Right cardiac atrium (tissue), 5 donors: ENCODE data around the gene SLC12A7. TPM values are rescaled to one million over a fixed set of nuclear protein-coding genes. Genes with fewer than 3 reads are reported as not detected.
"Not testable (repeated sequence)": the region's sequence is repeated elsewhere in the genome, so short reads cannot be mapped to it uniquely, and the experiment has no call there.

Source experiments
- ATAC-seq, 2 donors: fragments of 200-7000 bp; cut with Tn5 transposase; one replicate each; pipeline versions ENCODE4 v1.8.0 to v1.9.1; 2020; ENCODE audit warnings: moderate library complexity in 2 of 2, mild to moderate bottlenecking in 1 of 2
- DNase-seq, 3 donors: peaks; one replicate each; pipeline ENCODE4 v3.0.0-alpha.2; 2020
- H3K27ac ChIP-seq: one replicate; pipeline ENCODE4 v1.5.1; 2013; ENCODE audit warnings: mild to moderate bottlenecking, low read length, control low read depth, moderate library complexity
- H3K27me3 ChIP-seq: one replicate; pipeline ENCODE4 v1.6.1; 2013; ENCODE audit not compliant: control insufficient read depth, insufficient read depth
- H3K4me1 ChIP-seq: one replicate; pipeline ENCODE4 v1.6.1; 2013; ENCODE audit warnings: low read length; ENCODE audit not compliant: control insufficient read depth, insufficient read depth
- H3K4me3 ChIP-seq: one replicate; pipeline ENCODE4 v1.5.1; 2013; ENCODE audit warnings: low read length, control low read depth
- H3K9me3 ChIP-seq: one replicate; pipeline ENCODE4 v1.6.1; 2013; ENCODE audit warnings: low read length; ENCODE audit not compliant: control insufficient read depth
- WGBS: extraction: QIAGEN DNeasy Blood & Tissue Kit; methylation state at CpG from one replicate; pipeline ENCODE4 v1.1.7; 2013; 5-methylcytosine and 5-hydroxymethylcytosine counted together
- intact Hi-C, 4 donors: fragments of 100-400 bp; cut with DNase I; formaldehyde crosslinking; loops; one replicate each; pipeline versions ENCODE4 v1.11.0 to v1.14.0; 2022 to 2023
- polyA plus RNA-seq: library from polyadenylated mRNA; stranded (reverse); fragments of 200-250 nt; gene quantifications from one replicate; pipeline ENCODE4 v1.2.3, GENCODE V29; 2013
- total RNA-seq, 4 donors: library from RNA; stranded (reverse); fragmentation: NEBNext Ultra II Directional; extraction: Animal tissue kit (Norgen Biotek cat#: 25700); gene quantifications; one replicate each; pipeline ENCODE4 v1.2.1, GENCODE V29; 2021
- donor health status: healthy with polysubstance abuse.
- donor health status: DM: no; HTN: yes; CAD: no.
- donor health status: DM: no; HTN: no; CAD: no.
- donor health status: DM: no; HTN: yes; CAD: no; lungs with severe emphysema.
- donor health status: DM: yes; HTN: yes; CAD: no.

Gene SLC12A7
- total and polyA plus RNA-seq, 5 donors: 28.5 to 80.5 (median 58.5) TPM

GRCh38 chr5:1028481-1029281 is 83.2 kb downstream of the SLC12A7 start:
- Histone ChIP-seq H3K27ac (no peak overlapping the region), H3K4me1 (no peaks in the 10 kb centered on the region), H3K27me3 (no peaks in the 10 kb centered on the region), H3K9me3 (no peaks in the 10 kb centered on the region), H3K4me3 (no peak overlapping the region)
- ATAC-seq (peak in 1 of 2 donors; percentile 16), DNase-seq (peak; percentile 10 to 50 (median 36))
- 76% methylated on average over 26 of the region's 26 CpGs for WGBS
- intact Hi-C loops: no loop called here

DNA sequence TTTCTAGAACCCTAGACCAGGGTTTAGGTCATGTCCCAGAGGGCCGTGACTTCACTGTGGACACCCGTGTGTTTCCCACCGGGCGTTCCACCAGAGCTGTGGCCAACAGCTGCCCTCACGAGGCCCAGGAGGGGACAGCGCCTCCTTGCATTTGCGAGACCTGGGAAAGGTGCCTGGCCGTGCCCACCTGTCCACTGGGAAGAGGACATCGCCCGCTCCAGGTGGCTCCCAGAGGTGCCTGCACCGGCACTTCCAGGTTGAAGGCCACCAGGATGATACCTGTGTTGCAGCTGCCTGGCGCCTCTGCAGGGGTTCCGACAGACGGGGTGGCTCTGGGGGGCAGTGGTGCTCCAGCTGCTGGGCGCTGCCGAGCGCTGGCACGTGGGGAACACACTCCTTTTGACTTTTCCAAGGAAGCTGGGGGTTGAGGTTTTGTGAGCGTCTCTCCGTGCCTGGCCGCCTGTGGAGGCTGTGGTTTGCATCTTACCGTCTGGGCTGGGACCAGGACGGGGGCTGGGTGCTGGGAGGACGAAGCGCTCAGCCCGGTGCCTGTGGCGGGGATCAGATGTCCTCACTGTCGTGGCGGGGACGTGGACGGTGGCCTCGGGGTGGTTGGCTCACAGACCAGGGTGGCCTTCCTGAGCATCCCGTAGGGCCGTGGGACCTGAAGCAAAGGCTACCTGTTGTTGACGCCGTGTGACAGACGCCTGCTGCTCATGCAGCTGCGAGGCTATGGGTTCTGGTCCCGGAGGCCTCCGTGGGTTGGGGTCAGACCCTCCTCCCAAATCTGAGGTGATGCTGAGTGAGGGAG is 84.0 kb downstream of the SLC12A7 start:
- peak; percentile 18 to 47 (median 42) for DNase-seq
- WGBS: 87% methylated on average over 40 of the region's 40 CpGs
- no peak overlapping the region for H3K27ac ChIP-seq
- H3K27me3 ChIP-seq: no peaks in the 10 kb centered on the region
- intact Hi-C loops: no loop called here
- no peaks in the 10 kb centered on the region for H3K4me1 ChIP-seq
- no peaks in the 10 kb centered on the region for H3K9me3 ChIP-seq
- no peak overlapping the region for H3K4me3 ChIP-seq
- ATAC-seq: peak in 1 of 2 donors; percentile 32

- intact Hi-C loops: no loop called here
- WGBS: 74% methylated on average over 29 of the region's 29 CpGs
These were observed 84.9 kb downstream of the SLC12A7 start for GRCh38 chr5:1026700-1027621.

GRCh38 chr5:1021969-1022336 is 89.9 kb downstream of the SLC12A7 start:
- DNase-seq: peak in 1 of 3 donors; percentile 10
- H3K9me3 ChIP-seq, H3K27me3 ChIP-seq, H3K27ac ChIP-seq, H3K4me1 ChIP-seq, ATAC-seq, H3K4me3 ChIP-seq, intact Hi-C loops: not testable (repeated sequence)
- WGBS: 75% methylated on average over 8 of the region's 9 CpGs

More at GRCh38 chr5:1026700-1027621, 84.9 kb downstream of the SLC12A7 start:
- H3K27me3 ChIP-seq: no peaks in the 10 kb centered on the region
- no peaks in the 10 kb centered on the region for H3K4me1 ChIP-seq
- H3K4me3 ChIP-seq: no peak overlapping the region
- ATAC-seq (peak; percentile 36 to 59), DNase-seq (peak; percentile 30 to 73 (median 57))
- H3K9me3 ChIP-seq: no peaks in the 10 kb centered on the region
- no peak overlapping the region for H3K27ac ChIP-seq

- Histone ChIP-seq H3K27me3 (no peaks in the 10 kb centered on the region), H3K27ac (no peak overlapping the region), H3K4me3 (no peak overlapping the region), H3K9me3 (no peaks in the 10 kb centered on the region), H3K4me1 (no peaks in the 10 kb centered on the region)
- 66% methylated on average over 29 of the region's 29 CpGs for WGBS
- ATAC-seq: no peak
- intact Hi-C loops: no loop called here
- DNase-seq: peak in 2 of 3 donors; percentile 6 to 22
These were observed 90.5 kb downstream of the SLC12A7 start for GRCh38 chr5:1021136-1021968.

DNA sequence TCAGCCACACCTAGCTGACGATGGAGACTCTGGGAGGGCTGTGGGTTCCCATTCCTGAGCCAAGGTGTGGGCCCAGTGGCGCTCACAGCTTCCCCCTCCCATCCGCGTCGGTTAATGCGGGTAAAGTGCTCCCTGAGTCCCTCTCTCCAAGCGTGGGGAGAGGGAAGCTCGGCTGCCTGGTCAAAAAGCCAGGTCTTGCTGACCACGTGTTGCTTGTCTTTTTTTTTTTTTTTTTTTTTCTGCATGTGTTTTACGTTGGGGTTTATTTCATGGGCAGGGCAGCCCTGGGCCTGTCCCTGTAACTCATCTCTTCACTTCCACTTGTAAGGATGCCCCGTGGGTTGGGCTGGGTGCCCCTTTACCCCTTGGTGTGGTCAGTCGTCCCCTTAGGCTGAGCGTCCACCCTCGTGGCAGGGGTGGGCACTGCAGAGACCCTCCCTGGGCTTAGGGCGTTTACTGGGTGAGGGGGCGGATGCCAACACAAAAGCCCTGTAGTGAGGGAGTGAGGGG is 91.4 kb downstream of the SLC12A7 start:
- no peaks in the 10 kb centered on the region for H3K4me1 ChIP-seq
- peak in 1 of 2 donors; percentile 18 for ATAC-seq
- H3K9me3 ChIP-seq: no peaks in the 10 kb centered on the region
- H3K27ac ChIP-seq: no peak overlapping the region
- H3K27me3 ChIP-seq: no peaks in the 10 kb centered on the region
- intact Hi-C loops: no loop called here
- no peak overlapping the region for H3K4me3 ChIP-seq
- peak in 2 of 3 donors; percentile 8 to 50 for DNase-seq
- WGBS: 77% methylated on average over 16 of the region's 16 CpGs

DNA sequence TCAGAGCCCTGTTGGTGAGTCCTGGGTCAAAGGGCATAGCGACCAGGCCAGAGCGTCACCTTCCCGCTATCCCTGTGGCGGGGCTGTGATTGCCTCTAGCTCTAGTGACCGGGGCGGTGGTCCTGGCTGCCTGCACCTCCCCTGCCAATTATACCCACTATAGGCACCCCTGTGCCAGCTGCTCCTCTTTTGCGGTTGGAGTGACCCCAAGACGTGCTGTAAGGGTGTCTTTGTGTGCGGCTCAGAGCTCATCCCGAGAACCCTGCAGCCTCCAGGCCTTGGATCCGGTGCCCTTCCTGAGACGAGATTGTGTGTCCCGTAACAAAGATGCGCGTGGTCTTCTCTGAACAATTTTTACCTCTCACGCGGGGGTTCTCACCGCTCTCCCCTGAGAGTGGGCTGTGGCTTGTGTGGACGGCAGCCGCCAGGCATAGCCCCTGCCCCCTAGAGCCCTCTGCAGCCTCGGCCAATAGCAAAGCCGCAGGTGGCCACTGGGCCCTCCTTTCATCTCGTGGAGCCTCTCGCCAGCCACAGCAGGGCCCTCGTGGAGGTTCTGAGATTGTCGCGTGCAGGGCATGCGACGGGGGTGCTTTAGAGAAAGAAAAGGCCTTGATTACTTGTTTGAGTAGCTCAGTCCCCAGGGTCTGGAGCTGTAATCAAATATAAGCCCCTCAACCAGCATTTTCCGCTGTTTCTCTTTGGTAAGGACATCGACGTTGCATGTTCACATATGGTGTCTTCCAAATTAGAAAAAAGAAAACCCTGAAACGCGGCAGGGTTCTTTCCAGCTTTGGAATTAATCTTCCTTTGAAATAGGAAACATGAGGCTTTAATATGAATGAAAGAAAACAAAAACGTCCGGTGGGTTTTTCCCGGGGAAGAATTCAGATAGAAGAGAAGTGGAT is 92.6 kb downstream of the SLC12A7 start:
- ATAC-seq (peak in 1 of 2 donors; percentile 28), DNase-seq (peak; percentile 7 to 39 (median 28))
- 83% methylated on average over 37 of the region's 37 CpGs for WGBS
- no peak overlapping the region for H3K27ac ChIP-seq
- intact Hi-C loops: no loop called here
- no peaks in the 10 kb centered on the region for H3K9me3 ChIP-seq
- no peak overlapping the region for H3K4me3 ChIP-seq
- H3K27me3 ChIP-seq: no peaks in the 10 kb centered on the region
- no peaks in the 10 kb centered on the region for H3K4me1 ChIP-seq

- H3K27me3 ChIP-seq: no peaks in the 10 kb centered on the region
- H3K4me1 ChIP-seq: no peaks in the 10 kb centered on the region
- no peak overlapping the region for H3K27ac ChIP-seq
- no peak overlapping the region for H3K4me3 ChIP-seq
- intact Hi-C loops: no loop called here
- ATAC-seq (no peak), DNase-seq (peak in 2 of 3 donors; percentile 18 to 49)
- 89% methylated on average over 9 of the region's 9 CpGs for WGBS
- H3K9me3 ChIP-seq: no peaks in the 10 kb centered on the region
These were observed 93.3 kb downstream of the SLC12A7 start for GRCh38 chr5:1018596-1018995.

- WGBS: 93% methylated on average over 19 of the region's 19 CpGs
- DNase-seq: peak; percentile 10 to 55 (median 41)
- peak in 1 of 2 donors; percentile 5 for ATAC-seq
- no peaks in the 10 kb centered on the region for H3K9me3 ChIP-seq
- no peak overlapping the region for H3K4me3 ChIP-seq
- no peaks in the 10 kb centered on the region for H3K4me1 ChIP-seq
- no peak overlapping the region for H3K27ac ChIP-seq
- intact Hi-C loops: no loop called here
- no peaks in the 10 kb centered on the region for H3K27me3 ChIP-seq
These were observed 94.0 kb downstream of the SLC12A7 start for GRCh38 chr5:1017691-1018455.
